ENCODE results near the gene RFX2.

GRCh38 chr19:6071875-6072274 is 38.4 kb downstream of the RFX2 start:
- TF ChIP-seq PRMT5 (CRISPR knock-in tag; IDR thresholded peaks at IDR 0.05) = no peak
- no peak for TF ChIP-seq HNRNPUL1 (IDR thresholded peaks at IDR 0.05; ENCODE audit: low read length)
- no peak for TF ChIP-seq ZSCAN29 (IDR thresholded peaks at IDR 0.05)
- no peak for TF ChIP-seq CTCF (IDR thresholded peaks at IDR 0.05 in 2 of 3, conservative IDR thresholded peaks at IDR 0.05 in 1 of 3; ENCODE audit: insufficient read depth in 2 of 3, low read depth in 1 of 3, low read length in 3 of 3)
- TF ChIP-seq ZNF133 (CRISPR knock-in tag; IDR thresholded peaks at IDR 0.05) = no peak
- no peak for TF ChIP-seq MYNN (IDR thresholded peaks at IDR 0.05)
- no peak for TF ChIP-seq MYNN (CRISPR knock-in tag; IDR thresholded peaks at IDR 0.05)
- no peak for TF ChIP-seq ZNF24 (IDR thresholded peaks at IDR 0.05)
- TF ChIP-seq ATF3 (IDR thresholded peaks at IDR 0.05) = no peak
- no peak for TF ChIP-seq ATF3 (CRISPR knock-in tag; conservative IDR thresholded peaks at IDR 0.05)
- no peak for TF ChIP-seq PKNOX1 (IDR thresholded peaks at IDR 0.05)
- no peak for TF ChIP-seq RAD21 (CRISPR knock-in tag; conservative IDR thresholded peaks at IDR 0.05 in 1 of 2, IDR thresholded peaks at IDR 0.05 in 1 of 2)
- TF ChIP-seq ZNF217 (CRISPR knock-in tag; IDR thresholded peaks at IDR 0.05) = no peak
- no peak for TF ChIP-seq ZNF407 (IDR thresholded peaks at IDR 0.05; ENCODE audit: low read depth)
